PC-9 (cell line): ENCODE measurements around the gene IGFBP4. TPM values are rescaled to one million over a fixed set of nuclear protein-coding genes. Genes with fewer than 3 reads are reported as not detected.

Experiments used
- BruUV-seq: library from RNA; stranded (reverse); fragments of 400-500 nt; replicated peaks from 2 replicates; lab custom pipeline; 2021; lab: Mats Ljungman, UMichigan
- CTCF ChIA-PET: fragments of 300-600 bp; sonication (Branson Sonifier 250); formaldehyde crosslinking; loops from one replicate; lab custom pipeline; 2022; ENCODE audit warnings: antibody characterized with exemption; lab: Charles Lee
- POLR2A ChIA-PET: fragments of 300-600 bp; sonication (Branson Sonifier 250); formaldehyde crosslinking; loops from one replicate; lab custom pipeline; 2022; ENCODE audit warnings: antibody characterized with exemption; ENCODE audit not compliant: unreplicated experiment; lab: Charles Lee
- DNase-seq, 2 experiments: peaks; one replicate each; pipeline versions ENCODE4 v3.0.0 to v3.0.0-alpha.2; 2015 to 2022; ENCODE audit warnings: mixed read lengths in 1 of 2
- H2AFZ ChIP-seq: fragments of 200-600 bp; sonication (generic); 2 replicates; pipeline ENCODE4 v1.8.1; 2017; ENCODE audit warnings: antibody characterized with exemption
- H3F3A ChIP-seq: fragments of 200-600 bp; sonication (generic); 2 replicates; pipeline ENCODE4 v1.8.1; 2017; ENCODE audit warnings: antibody characterized with exemption, mild to moderate bottlenecking, low read depth; ENCODE audit not compliant: insufficient read depth
- H3K27ac ChIP-seq: fragments of 200-600 bp; sonication (generic); 2 replicates; pipeline ENCODE4 v1.6.1; 2016; ENCODE audit warnings: mixed run types
- H3K27me3 ChIP-seq: fragments of 200-600 bp; sonication (generic); 2 replicates; pipeline ENCODE4 v1.6.1; 2016; ENCODE audit warnings: low read depth, mixed run types; ENCODE audit not compliant: insufficient read depth
- H3K36me3 ChIP-seq: fragments of 200-600 bp; sonication (generic); 2 replicates; pipeline ENCODE4 v1.6.1; 2016; ENCODE audit warnings: low read depth, mixed run types
- H3K4me1 ChIP-seq: fragments of 200-600 bp; sonication (generic); replicated peaks from 2 replicates; pipeline ENCODE4 v1.6.1; 2016; ENCODE audit warnings: mixed run types; ENCODE audit not compliant: insufficient read depth
- H3K4me2 ChIP-seq: fragments of 200-600 bp; sonication (generic); 2 replicates; pipeline ENCODE4 v1.6.1; 2017; ENCODE audit warnings: mixed run types
- H3K4me3 ChIP-seq: fragments of 200-600 bp; sonication (generic); 2 replicates; pipeline ENCODE4 v1.6.1; 2016; ENCODE audit warnings: mixed run types
- H3K79me2 ChIP-seq: fragments of 200-600 bp; sonication (generic); 2 replicates; pipeline ENCODE4 v1.6.1; 2017; ENCODE audit warnings: low read depth, mixed run types
- H3K9me2 ChIP-seq: fragments of 200-600 bp; sonication (generic); 2 replicates; pipeline ENCODE4 v1.8.1; 2017; ENCODE audit warnings: mild to moderate bottlenecking; ENCODE audit not compliant: insufficient read depth
- H3K9me3 ChIP-seq: fragments of 200-600 bp; sonication (generic); 2 replicates; pipeline ENCODE4 v1.8.1; 2016; ENCODE audit warnings: low read depth; ENCODE audit not compliant: insufficient read depth
- H4K20me1 ChIP-seq: fragments of 200-600 bp; sonication (generic); 2 replicates; pipeline ENCODE4 v1.8.1; 2017; ENCODE audit not compliant: insufficient read depth
- CTCF ChIP-seq: fragments of 200-600 bp; sonication (generic); conservative IDR thresholded peaks from 2 replicates; pipeline ENCODE4 v1.6.1; 2017; ENCODE audit warnings: mixed run types, antibody characterized with exemption, mild to moderate bottlenecking, moderate library complexity
- EZH2 ChIP-seq: fragments of 200-600 bp; sonication (generic); IDR thresholded peaks from 2 replicates; pipeline ENCODE4 v1.8.0; 2017; ENCODE audit warnings: antibody characterized with exemption, low read depth
- intact Hi-C: fragments of 100-400 bp; cut with micrococcal nuclease; formaldehyde crosslinking; loops from one replicate; pipeline ENCODE4 v1.10.0; 2022; ENCODE audit not compliant: unreplicated experiment
- total RNA-seq: library from RNA; stranded (reverse); gene quantifications from 2 replicates; pipeline ENCODE4 v1.2.3, GENCODE V29; 2021

The IGFBP4 gene
- total RNA-seq, 1 experiment from 2014 or later = 138 TPM

- DNase-seq = no peak
- BruUV-seq = no TSS peak
Observed at GRCh38 chr17:40463122-40463550, 19.9 kb downstream of the IGFBP4 start.

GRCh38 chr17:40464392-40464855, 21.2 kb downstream of the IGFBP4 start:
- no peak overlapping the region for H3K4me3 ChIP-seq
- no peaks in the 10 kb centered on the region for H3K9me2 ChIP-seq
- H4K20me1 ChIP-seq = no peaks in the 10 kb centered on the region
- BruUV-seq = no TSS peak
- TF ChIP-seq EZH2 (no peak), CTCF (no peak)
- H3F3A ChIP-seq = no peaks in the 10 kb centered on the region
- no peaks in the 10 kb centered on the region for H3K4me1 ChIP-seq
- intact Hi-C loops = no loop called here
- no peak overlapping the region for H3K4me2 ChIP-seq
- no peaks in the 10 kb centered on the region for H3K9me3 ChIP-seq
- H3K27me3 ChIP-seq = no peaks in the 10 kb centered on the region
- CTCF ChIA-PET = no interaction called here
- H2AFZ ChIP-seq = no peak overlapping the region
- POLR2A ChIA-PET = no interaction called here
- H3K79me2 ChIP-seq = no peaks in the 10 kb centered on the region
- no peaks in the 10 kb centered on the region for H3K36me3 ChIP-seq
- DNase-seq = no peak
- no peak overlapping the region for H3K27ac ChIP-seq

More at GRCh38 chr17:40463122-40463550, 19.9 kb downstream of the IGFBP4 start:
- CTCF ChIA-PET = no interaction called here
- intact Hi-C loops = no loop called here
- no peaks in the 10 kb centered on the region for H3F3A ChIP-seq
- no peaks in the 10 kb centered on the region for H4K20me1 ChIP-seq
- no peaks in the 10 kb centered on the region for H3K9me3 ChIP-seq
- POLR2A ChIA-PET = no interaction called here
- TF ChIP-seq CTCF (no peak), EZH2 (no peak)
- no peaks in the 10 kb centered on the region for H3K9me2 ChIP-seq
- H3K4me1 ChIP-seq = no peaks in the 10 kb centered on the region
- no peak overlapping the region for H2AFZ ChIP-seq
- H3K79me2 ChIP-seq = no peaks in the 10 kb centered on the region
- H3K36me3 ChIP-seq = no peaks in the 10 kb centered on the region
- no peaks in the 10 kb centered on the region for H3K27me3 ChIP-seq
- H3K4me2 ChIP-seq = no peak overlapping the region
- H3K4me3 ChIP-seq = no peak overlapping the region
- H3K27ac ChIP-seq = no peak overlapping the region

GRCh38 chr17:40466298-40466971, 23.2 kb downstream of the IGFBP4 start:
- Histone ChIP-seq H3K4me1 (no peaks in the 10 kb centered on the region), H4K20me1 (no peaks in the 10 kb centered on the region), H3K79me2 (no peaks in the 10 kb centered on the region), H3K4me3 (no peak overlapping the region), H2AFZ (no peak overlapping the region), H3K9me3 (no peaks in the 10 kb centered on the region), H3K27ac (no peak overlapping the region), H3K4me2 (no peak overlapping the region), H3K9me2 (no peaks in the 10 kb centered on the region), H3F3A (no peaks in the 10 kb centered on the region), H3K36me3 (no peaks in the 10 kb centered on the region), H3K27me3 (no peaks in the 10 kb centered on the region)
- DNase-seq = no peak
- BruUV-seq = no TSS peak
- intact Hi-C loops = no loop called here
- TF ChIP-seq EZH2 (no peak), CTCF (no peak)
- POLR2A ChIA-PET = no interaction called here
- CTCF ChIA-PET = no interaction called here
